ENCODE data around the gene FCER2. TPM values are rescaled to one million over a fixed set of nuclear protein-coding genes. Genes with fewer than 3 reads are reported as not detected.

FCER2 gene
- total and polyA plus RNA-seq, 2 of the 13 experiments (the other 11 are each of a cell fraction or from before 2014, with no cell fraction given): not detected

DNA sequence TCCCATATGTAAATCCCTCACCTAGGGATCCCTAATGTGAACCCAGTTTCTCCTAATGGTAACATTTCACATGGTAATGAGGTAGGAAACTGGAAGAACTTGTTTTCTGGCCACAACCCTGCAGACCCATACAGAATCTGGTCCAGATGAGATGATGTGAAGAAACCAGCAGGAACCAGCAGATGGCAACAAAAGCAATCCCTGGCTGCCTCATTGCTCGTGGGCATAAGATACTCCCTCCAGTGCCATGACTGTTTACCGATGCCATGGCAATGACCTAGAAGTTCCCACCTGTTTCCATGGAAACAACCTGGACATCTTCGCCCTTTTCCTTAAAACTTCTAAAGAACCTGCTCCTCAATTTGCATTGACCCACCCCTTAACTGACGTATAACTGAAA is 46.8 kb upstream of the FCER2 start:
- peak; percentile 46; the same call in 1 of the 3 replicates for ATAC-seq
- Histone ChIP-seq H4K20me1 (ENCODE audit: insufficient read depth, low read length) (no peaks in the 10 kb centered on the region), H3K9ac (ENCODE audit: insufficient read depth, low read depth, low read length) (no peak overlapping the region), H3K36me3 (replicated peaks in 1 of 2; ENCODE audit: control insufficient read depth in 1 of 2, insufficient read depth in 2 of 2, low read length in 2 of 2) (no peaks in the 10 kb centered on the region), H3K79me2 (ENCODE audit: insufficient read depth, low read length) (no peaks in the 10 kb centered on the region), H3K4me3 (replicated peaks in 1 of 3; ENCODE audit: insufficient read depth in 1 of 3, low read depth in 2 of 3, low read length in 3 of 3) (no peak overlapping the region), H3K27ac (ENCODE audit: extremely low read length, insufficient read depth, low read length) (no peak overlapping the region), H3K9me3 (ENCODE audit: low read length) (no peaks in the 10 kb centered on the region), H2AFZ (ENCODE audit: low read length) (no peak overlapping the region), H3K4me1 (ENCODE audit: insufficient read depth, low read length) (no peaks in the 10 kb centered on the region), H3K27me3 (ENCODE audit: control insufficient read depth in 1 of 2, insufficient read depth in 2 of 2, low read length in 2 of 2) (peaks cover 3 to 13% of the 10 kb centered on the region in 2 experiments; a peak in 2 of 5 replicates), H3K4me2 (ENCODE audit: low read depth, low read length) (no peak overlapping the region)
- ChIA-PET POLR2A (no interaction called here), CTCF (ENCODE audit: low intra/inter-chr PET ratio, low total read pairs) (no interaction called here)
- peak; percentile 14 for DNase-seq (ENCODE audit: low spot score)
- no peak for FAIRE-seq
- intact Hi-C loops (cut with micrococcal nuclease; ENCODE audit: unreplicated experiment) (loop anchor here (2.0 kb wide), 1 partner anchor 50 kb away; no protein-coding TSS in a partner anchor), in situ Hi-C loops (cut with HindIII; ENCODE audit: extremely low pct_ligation_motif_present, low pct_unique_long_range_greater_than_20kb) (no loop called here)
- TF ChIP-seq SNAI1 (CRISPR knock-in tag; IDR thresholded peaks at IDR 0.05; ENCODE audit: borderline replicate concordance): no peak
- TF ChIP-seq ZNF484 (CRISPR knock-in tag; IDR thresholded peaks at IDR 0.05; ENCODE audit: borderline replicate concordance, low read depth): no peak
- no peak for TF ChIP-seq IKZF5 (CRISPR knock-in tag; IDR thresholded peaks at IDR 0.05)
- peak; percentile 36 for TF ChIP-seq STAG1 (CRISPR knock-in tag; IDR thresholded peaks at IDR 0.05)
- TF ChIP-seq RFX1 (IDR thresholded peaks at IDR 0.05): peak; percentile 28; the same call in 1 of the 2 replicates
- TF ChIP-seq ZNF768 (CRISPR knock-in tag; IDR thresholded peaks at IDR 0.05): no peak
- peak; percentile 27; the same call in 1 of the 2 replicates for TF ChIP-seq SMC3 (IDR thresholded peaks at IDR 0.05; ENCODE audit: low read length)
- TF ChIP-seq ZNF34 (CRISPR knock-in tag; IDR thresholded peaks at IDR 0.05; ENCODE audit: borderline replicate concordance): no peak
- TF ChIP-seq TGIF2 (CRISPR knock-in tag; IDR thresholded peaks at IDR 0.05): no peak
- TF ChIP-seq CBX1 (IDR thresholded peaks at IDR 0.05; ENCODE audit: low read depth): no peak
- TF ChIP-seq, protein P1, sequence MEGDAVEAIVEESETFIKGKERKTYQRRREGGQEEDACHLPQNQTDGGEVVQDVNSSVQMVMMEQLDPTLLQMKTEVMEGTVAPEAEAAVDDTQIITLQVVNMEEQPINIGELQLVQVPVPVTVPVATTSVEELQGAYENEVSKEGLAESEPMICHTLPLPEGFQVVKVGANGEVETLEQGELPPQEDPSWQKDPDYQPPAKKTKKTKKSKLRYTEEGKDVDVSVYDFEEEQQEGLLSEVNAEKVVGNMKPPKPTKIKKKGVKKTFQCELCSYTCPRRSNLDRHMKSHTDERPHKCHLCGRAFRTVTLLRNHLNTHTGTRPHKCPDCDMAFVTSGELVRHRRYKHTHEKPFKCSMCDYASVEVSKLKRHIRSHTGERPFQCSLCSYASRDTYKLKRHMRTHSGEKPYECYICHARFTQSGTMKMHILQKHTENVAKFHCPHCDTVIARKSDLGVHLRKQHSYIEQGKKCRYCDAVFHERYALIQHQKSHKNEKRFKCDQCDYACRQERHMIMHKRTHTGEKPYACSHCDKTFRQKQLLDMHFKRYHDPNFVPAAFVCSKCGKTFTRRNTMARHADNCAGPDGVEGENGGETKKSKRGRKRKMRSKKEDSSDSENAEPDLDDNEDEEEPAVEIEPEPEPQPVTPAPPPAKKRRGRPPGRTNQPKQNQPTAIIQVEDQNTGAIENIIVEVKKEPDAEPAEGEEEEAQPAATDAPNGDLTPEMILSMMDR (CRISPR knock-in tag; IDR thresholded peaks at IDR 0.05): peak; percentile 40
- BruUV-seq (replicated peaks): no TSS peak
- WGBS (ENCODE audit: low lambda C conversion rate): 10% methylated on average over 3 of the region's 4 CpGs
